HG02840 (cell line): ENCODE measurements around the gene GPA33.
"Not testable (repeated sequence)": the region's sequence is repeated elsewhere in the genome, so short reads cannot be mapped to it uniquely, and the experiment has no call there.

Experiments used
- ATAC-seq: cut with Tn5 transposase; IDR thresholded peaks from one replicate; pipeline ENCODE4 v1.9.1; 2021; ENCODE audit warnings: mild to moderate bottlenecking, moderate library complexity, moderate number of reproducible peaks; ENCODE audit not compliant: unreplicated experiment, low FRiP score

Gene GPA33

GRCh38 chr1:167060141-167061072 is 29.8 kb downstream of the GPA33 start:
- no peak for ATAC-seq

DNA sequence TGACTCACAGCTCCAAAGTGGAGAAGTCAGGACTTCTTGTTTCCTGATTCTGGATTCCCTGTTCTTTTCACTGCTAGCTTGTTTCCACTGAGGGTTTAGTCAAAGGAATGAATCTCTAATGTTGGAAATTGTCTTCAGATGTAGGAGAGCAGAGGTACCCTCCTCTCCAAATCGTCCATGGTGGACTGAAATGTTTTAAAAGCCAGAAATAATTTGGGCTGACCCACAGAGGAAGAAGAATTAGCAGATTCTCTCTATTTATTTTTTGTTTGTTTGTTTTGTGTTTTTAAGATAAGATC is 30.4 kb downstream of the GPA33 start:
- ATAC-seq: no peak

DNA sequence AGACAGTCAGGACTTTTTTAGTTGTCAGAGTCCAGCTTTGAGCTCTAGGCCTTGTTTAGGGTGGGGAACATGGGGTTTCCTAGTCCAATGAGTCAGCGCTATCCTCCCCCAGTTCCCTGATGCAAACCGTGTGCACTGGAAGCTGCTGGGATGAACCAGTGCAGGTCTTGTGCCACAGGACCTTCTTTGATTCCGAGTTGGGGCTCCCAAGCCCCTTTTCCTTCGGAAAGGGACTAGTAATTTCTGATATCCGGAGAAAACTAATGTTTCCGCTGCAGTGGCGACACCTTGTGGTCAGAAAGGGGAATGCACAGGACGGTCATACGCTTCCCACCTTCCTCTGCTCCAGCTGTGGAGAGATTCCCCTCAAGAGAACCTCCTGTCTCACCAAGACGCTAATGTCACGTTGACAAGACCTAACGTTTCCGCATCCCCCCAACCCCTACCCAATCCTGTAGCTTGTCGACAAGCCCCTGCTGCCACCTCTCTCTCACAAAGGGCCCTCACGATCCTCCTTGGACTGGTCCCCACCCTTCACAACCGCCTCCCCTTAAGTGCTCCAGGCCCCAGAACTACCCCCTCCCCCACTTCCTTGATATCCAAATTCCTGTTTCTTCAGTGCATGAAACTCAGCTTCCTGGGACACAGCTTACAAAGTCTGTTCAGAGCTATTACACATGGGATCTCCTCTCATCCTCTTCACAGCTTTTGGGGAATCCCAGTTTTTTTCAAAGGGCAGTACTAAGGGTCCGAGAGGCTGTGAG is 30.9 kb downstream of the GPA33 start:
- ATAC-seq: no peak

- ATAC-seq: peak; percentile 52
Measured at GRCh38 chr1:167057241-167057688, 32.9 kb downstream of the GPA33 start.

- no peak for ATAC-seq
Measured at GRCh38 chr1:167056529-167057231, 33.5 kb downstream of the GPA33 start.

DNA sequence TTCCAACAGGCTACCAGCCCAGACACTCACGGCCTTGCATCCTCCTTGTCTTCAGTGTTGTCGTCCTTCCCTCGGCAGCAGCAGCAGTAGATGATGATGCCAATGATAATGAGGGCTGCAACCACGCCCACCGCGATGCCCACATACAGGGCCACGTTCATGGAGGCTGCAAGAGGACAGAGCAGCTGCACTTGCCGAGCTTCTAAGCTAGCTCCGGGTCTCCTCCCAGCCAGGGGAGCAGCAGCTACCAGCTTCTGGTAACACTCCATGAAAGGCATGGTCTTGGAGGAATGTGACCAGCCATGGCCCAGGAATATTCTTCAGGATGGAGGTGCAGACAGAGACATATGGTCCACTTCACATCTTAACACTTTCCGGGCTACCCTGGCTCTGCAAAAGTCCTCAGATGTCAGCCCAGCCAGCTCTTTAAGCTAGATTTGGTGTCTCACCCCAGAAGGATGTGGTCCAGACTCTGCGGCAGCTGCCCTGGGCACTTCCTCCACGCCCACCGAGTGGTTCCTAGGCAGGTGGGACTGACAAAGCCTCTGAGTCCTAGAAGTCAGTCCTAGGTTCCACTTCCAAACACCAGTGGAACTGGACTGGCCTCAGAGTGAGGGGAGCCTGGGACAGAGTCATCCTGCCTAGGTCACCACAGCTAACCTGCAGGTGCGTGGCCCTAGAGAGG is 35.1 kb downstream of the GPA33 start:
- ATAC-seq: no peak

- no peak for ATAC-seq
Measured at GRCh38 chr1:167054531-167054930, 35.6 kb downstream of the GPA33 start.

GRCh38 chr1:167052389-167052788 is 37.8 kb downstream of the GPA33 start:
- no peak for ATAC-seq

- ATAC-seq: no peak
Measured at GRCh38 chr1:167051907-167052306, 38.3 kb downstream of the GPA33 start.

DNA sequence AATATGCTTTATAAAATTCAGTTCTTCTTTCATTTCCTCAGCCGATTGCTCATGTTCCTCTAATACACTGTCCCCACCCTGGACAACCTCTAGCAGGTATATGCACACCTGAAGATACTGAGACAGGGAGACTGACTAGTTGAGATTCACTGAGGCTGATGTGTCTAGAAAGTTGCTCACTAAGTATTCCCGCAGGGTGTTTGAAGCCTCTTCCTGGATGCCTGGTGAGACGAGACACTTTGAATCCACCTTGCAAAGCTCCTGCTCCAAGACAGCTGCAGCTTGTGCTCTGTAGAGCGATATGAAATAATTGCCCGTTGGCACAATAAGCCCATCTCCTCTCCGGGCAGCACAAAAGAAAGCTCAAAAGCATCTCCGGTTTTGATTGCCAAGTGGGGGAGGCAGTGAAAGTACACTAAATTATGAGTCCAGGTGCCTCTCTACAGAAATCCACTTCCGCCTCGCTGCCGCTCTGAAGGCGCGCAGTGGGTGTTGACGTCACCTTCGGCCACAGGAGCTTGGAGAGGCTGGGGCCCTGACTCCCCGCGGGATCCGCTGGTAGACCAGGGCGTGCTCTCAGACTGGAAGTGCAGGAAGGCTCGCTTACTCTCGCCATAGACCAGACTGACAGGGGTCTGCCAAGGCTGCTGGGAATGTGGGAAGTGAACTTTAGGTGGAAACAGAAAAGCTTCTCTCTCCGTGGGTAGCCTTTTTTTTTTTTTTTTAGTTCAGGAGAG is 46.3 kb downstream of the GPA33 start:
- ATAC-seq: peak; percentile 91

GRCh38 chr1:167033646-167034045 is 56.5 kb downstream of the GPA33 start:
- ATAC-seq: no peak

DNA sequence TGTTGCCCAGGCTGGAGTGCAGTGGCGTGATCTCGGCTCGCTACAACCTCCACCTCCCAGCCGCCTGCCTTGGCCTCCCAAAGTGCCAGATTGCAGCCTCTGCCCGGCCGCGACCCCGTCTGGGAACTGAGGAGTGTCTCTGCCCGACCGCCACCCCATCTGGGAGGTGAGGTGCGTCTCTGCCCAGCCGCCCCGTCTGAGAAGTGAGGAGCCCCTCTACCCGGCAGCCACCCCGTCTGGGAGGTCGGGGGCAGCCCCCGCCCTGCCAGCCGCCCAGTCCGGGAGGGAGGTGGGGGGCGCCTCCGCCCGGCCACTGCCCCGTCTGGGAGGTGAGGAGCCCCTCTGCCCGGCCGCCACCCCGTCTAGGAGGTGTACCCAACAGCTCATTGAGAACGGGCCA is 60.6 kb downstream of the GPA33 start:
- ATAC-seq: not testable (repeated sequence)

DNA sequence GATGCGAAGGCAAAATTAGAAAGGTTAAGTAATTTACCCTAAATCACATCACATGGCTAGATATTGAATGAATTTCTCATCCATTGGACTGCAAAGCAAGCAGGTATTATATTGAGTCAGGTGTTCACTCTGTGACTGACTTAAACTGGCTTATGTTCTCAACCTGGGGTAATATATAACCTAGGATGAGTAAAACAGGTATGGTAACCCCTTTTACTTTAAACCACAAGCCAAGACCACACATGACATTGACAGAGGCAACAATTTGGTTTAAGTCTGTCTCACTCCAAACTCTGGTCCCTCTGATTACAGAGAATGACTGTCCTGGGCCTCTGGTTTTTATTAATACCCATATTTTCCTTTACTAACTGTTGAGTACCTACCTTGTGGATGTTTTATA is 67.8 kb downstream of the GPA33 start:
- peak; percentile 79 for ATAC-seq

GRCh38 chr1:167016100-167016750 is 74.0 kb downstream of the GPA33 start:
- no peak for ATAC-seq

DNA sequence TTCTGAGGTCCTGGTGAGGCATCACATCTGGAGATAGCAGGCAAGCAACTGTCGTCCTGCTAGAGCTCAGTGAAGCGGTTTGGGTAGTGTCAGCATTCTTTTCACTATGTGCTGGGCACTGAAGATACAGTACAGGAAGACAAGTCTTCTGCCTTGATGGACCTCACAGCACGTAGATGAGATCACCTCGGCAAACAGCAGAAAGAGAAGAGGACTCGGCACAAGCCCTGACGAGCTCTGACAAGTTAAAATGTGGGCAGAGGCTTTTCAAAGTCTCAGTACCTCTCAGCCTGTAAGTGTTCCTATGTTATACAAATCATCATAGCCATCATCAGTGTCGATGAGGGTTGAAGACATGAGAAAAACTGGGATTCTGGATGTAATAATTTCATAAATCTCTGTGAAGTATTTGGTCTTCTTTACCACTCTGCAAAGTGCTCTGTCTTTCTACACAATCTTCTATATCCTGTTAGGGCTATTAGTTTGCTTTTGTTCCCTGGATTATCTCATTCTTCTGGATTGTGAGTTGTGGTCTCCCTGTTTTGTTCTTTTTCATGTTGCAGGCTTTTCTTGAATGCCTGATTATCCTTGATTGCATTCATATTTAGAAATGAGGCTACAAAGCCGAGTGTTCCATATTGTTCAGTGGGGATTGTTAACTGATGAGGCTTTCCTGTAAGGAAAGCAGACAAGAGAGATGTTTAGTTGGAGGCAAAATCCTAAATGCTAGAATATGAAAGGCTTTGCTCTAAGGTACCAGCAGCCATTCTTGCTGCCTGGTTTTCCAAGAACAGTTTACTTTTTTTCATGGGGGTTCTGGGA is 76.9 kb downstream of the GPA33 start:
- ATAC-seq: no peak

DNA sequence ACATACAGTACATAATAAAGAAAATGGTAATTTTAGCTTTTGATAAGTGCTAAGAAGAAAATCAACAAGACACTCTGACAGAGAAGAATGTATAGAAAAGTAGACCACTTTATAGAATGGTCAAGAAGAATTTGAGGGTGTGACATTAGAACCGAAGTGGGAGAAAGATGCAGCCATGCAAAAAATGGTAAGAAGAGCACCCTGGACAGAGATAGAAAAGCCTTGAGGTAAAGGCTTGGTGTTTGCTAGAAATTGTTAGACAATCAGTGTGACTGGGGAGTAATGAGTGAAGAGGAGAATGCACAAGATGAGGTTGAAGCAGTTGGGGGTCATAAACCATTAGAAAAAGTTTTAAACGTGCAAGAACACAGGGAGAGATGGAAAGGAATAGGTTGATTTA is 77.6 kb downstream of the GPA33 start:
- ATAC-seq: no peak

DNA sequence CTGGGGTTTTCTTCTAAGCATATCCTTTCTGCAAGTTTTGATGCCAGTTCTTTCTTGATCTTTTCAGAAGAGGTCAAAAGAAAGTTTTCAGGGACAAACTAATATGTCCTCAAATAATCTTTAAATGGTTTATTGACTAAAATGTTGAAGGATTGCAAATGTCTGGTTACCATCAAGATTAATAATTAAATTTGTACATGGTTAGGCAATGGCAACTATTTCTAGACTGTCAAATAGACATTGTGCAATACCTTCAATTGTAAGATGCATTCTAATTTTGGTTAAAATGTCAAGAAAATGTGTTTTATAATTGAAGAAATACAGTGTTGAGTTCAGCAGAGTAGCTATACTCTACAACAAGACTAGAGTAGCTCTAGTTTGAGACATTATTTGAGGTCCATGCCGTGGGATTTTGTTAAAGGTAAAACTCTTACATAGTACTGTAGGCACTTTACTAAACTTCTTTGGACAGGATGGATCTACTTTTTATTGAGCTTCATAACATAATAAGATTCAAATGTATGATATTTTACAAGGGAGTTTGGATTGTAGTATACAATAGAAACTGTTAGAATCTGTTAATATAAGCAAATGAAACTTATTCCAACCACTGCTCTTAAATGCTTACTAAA is 78.5 kb downstream of the GPA33 start:
- ATAC-seq: no peak

- no peak for ATAC-seq
Measured at GRCh38 chr1:167003711-167004110, 86.5 kb downstream of the GPA33 start.
